HEK293 (cell line): ENCODE measurements around the gene BRPF1.

Source experiments
- ZFP41 ChIP-seq: fragments of 450-650 bp; formaldehyde crosslinking; IDR thresholded peaks from 2 replicates; pipeline ENCODE4 v1.5.1; 2016; ENCODE audit warnings: missing biosample characterization, missing genetic modification characterization, borderline replicate concordance
- ZNF132 ChIP-seq: fragments of 450-650 bp; formaldehyde crosslinking; IDR thresholded peaks from 2 replicates; pipeline ENCODE4 v1.5.1; 2017; ENCODE audit warnings: missing biosample characterization, missing genetic modification characterization, borderline replicate concordance
- ZNF169 ChIP-seq: fragments of 450-650 bp; formaldehyde crosslinking; IDR thresholded peaks from 2 replicates; pipeline ENCODE4 v1.5.1; 2016; ENCODE audit warnings: missing biosample characterization, missing genetic modification characterization
- ZNF24 ChIP-seq: fragments of 450-650 bp; formaldehyde crosslinking; IDR thresholded peaks from 2 replicates; pipeline ENCODE4 v1.5.1; 2016; ENCODE audit warnings: missing biosample characterization, missing genetic modification characterization
- TF ChIP-seq, protein P1 (sequence below): fragments of 450-650 bp; formaldehyde crosslinking; IDR thresholded peaks from 2 replicates; pipeline ENCODE4 v1.5.1; 2016; ENCODE audit warnings: missing biosample characterization, missing genetic modification characterization
- TF ChIP-seq, protein P2 (sequence below): fragments of 450-650 bp; formaldehyde crosslinking; IDR thresholded peaks from 2 replicates; pipeline ENCODE4 v1.5.1; 2016; ENCODE audit warnings: missing biosample characterization, missing genetic modification characterization

DNA sequence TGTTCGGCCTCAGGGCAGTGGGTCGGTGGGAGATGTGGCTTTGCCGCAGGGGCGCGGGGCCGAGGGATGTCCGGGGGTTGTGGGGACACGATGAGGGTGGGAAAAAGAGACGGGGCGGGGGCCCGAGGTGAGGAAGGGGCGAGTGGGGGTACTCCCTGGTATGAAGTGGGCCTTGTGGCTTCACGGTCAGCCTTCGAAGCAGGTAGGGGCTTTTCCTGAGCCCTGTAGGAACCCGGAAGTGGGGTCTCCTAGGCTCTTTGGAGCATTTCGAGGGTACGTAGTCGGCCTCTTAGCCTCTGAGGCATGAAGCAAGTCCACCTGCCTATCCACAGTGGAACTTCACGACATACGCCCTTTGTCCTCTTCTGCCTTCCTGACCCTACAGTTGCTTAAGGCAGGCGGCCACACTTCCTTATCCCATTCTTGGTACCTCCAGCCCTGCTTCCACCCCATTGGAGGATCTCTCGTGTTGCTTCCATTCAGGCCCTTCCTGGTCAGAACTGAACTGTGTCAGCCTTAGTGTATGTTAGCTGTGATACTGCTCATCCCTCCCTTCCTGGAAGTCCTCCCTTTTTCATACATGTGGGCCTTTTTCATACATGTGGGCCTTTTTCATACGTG, 61.7 kb downstream of the BRPF1 start:
- TF ChIP-seq, protein P1, sequence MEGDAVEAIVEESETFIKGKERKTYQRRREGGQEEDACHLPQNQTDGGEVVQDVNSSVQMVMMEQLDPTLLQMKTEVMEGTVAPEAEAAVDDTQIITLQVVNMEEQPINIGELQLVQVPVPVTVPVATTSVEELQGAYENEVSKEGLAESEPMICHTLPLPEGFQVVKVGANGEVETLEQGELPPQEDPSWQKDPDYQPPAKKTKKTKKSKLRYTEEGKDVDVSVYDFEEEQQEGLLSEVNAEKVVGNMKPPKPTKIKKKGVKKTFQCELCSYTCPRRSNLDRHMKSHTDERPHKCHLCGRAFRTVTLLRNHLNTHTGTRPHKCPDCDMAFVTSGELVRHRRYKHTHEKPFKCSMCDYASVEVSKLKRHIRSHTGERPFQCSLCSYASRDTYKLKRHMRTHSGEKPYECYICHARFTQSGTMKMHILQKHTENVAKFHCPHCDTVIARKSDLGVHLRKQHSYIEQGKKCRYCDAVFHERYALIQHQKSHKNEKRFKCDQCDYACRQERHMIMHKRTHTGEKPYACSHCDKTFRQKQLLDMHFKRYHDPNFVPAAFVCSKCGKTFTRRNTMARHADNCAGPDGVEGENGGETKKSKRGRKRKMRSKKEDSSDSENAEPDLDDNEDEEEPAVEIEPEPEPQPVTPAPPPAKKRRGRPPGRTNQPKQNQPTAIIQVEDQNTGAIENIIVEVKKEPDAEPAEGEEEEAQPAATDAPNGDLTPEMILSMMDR (tag by site-specific recombination), result no peak
- no peak for TF ChIP-seq ZNF132 (tag by site-specific recombination)
- TF ChIP-seq, protein P2, sequence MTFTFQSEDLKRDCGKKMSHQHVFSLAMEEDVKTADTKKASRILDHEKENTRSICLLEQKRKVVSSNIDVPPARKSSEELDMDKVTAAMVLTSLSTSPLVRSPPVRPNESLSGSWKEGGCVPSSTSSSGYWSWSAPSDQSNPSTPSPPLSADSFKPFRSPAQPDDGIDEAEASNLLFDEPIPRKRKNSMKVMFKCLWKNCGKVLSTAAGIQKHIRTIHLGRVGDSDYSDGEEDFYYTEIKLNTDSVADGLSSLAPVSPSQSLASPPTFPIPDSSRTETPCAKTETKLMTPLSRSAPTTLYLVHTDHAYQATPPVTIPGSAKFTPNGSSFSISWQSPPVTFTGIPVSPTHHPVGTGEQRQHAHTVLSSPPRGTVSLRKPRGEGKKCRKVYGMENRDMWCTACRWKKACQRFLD (tag by site-specific recombination), result no peak
- TF ChIP-seq ZNF169 (tag by site-specific recombination), result no peak
- TF ChIP-seq ZFP41 (tag by site-specific recombination), result no peak
- no peak for TF ChIP-seq ZNF24
